Esophagus (tissue), 2 donors: ENCODE data around the gene CORO2A. TPM values are rescaled to one million over a fixed set of nuclear protein-coding genes. Genes with fewer than 3 reads are reported as not detected.
"Not testable (repeated sequence)": the region's sequence is repeated elsewhere in the genome, so short reads cannot be mapped to it uniquely, and the experiment has no call there.

Source experiments
- H3K27ac ChIP-seq, 2 donors: one replicate each; pipeline ENCODE4 v1.5.1; 2013; ENCODE audit warnings: low read depth in 2 of 2, mild to moderate bottlenecking in 2 of 2, inconsistent platforms in 1 of 2, low read length in 1 of 2, moderate library complexity in 1 of 2
- H3K27me3 ChIP-seq, 2 donors: one replicate each; pipeline ENCODE4 v1.6.1; 2013; ENCODE audit warnings: low read length in 2 of 2, control low read depth in 1 of 2, mild to moderate bottlenecking in 1 of 2; ENCODE audit not compliant: insufficient read depth in 2 of 2, control insufficient read depth in 1 of 2
- H3K36me3 ChIP-seq, 2 donors: one replicate each; pipeline ENCODE4 v1.6.1; 2013; ENCODE audit warnings: low read length in 1 of 2; ENCODE audit not compliant: control insufficient read depth in 2 of 2, insufficient read depth in 2 of 2
- H3K4me1 ChIP-seq, 2 donors: one replicate each; pipeline ENCODE4 v1.6.1; 2013; ENCODE audit warnings: low read length in 1 of 2; ENCODE audit not compliant: control insufficient read depth in 2 of 2, insufficient read depth in 2 of 2
- H3K4me3 ChIP-seq, 2 donors: one replicate each; pipeline ENCODE4 v1.5.1; 2013; ENCODE audit warnings: low read length in 2 of 2, mild to moderate bottlenecking in 2 of 2, low read depth in 1 of 2, moderate library complexity in 1 of 2
- H3K9me3 ChIP-seq, 2 donors: one replicate each; pipeline ENCODE4 v1.6.1; 2013; ENCODE audit warnings: mild to moderate bottlenecking in 2 of 2, low read depth in 1 of 2, low read length in 1 of 2, moderate library complexity in 1 of 2; ENCODE audit not compliant: control insufficient read depth in 2 of 2, insufficient read depth in 1 of 2
- WGBS, 2 donors: extraction: QIAGEN DNeasy Blood & Tissue Kit; methylation state at CpG; one replicate each; pipeline ENCODE4 v1.1.7; 2013; 5-methylcytosine and 5-hydroxymethylcytosine counted together
- polyA plus RNA-seq, 2 donors: library from polyadenylated mRNA; stranded (reverse); fragments of 200-250 nt; gene quantifications; one replicate each; pipeline ENCODE4 v1.2.3, GENCODE V29; 2013
- donor health status: healthy with polysubstance abuse.
- donor health status: Bipolar disorder and iron deficiency.

The CORO2A gene
- polyA plus RNA-seq, 2 donors = 7.1 to 9.0 TPM

- Histone ChIP-seq H3K9me3 (no peaks in the 10 kb centered on the region), H3K27me3 (no peaks in the 10 kb centered on the region), H3K4me3 (no peak overlapping the region), H3K27ac (no peak overlapping the region), H3K36me3 (peaks cover 0 to 3% of the 10 kb centered on the region in 2 donors), H3K4me1 (no peaks in the 10 kb centered on the region)
- WGBS, 2 donors = 87 to 88% methylated on average over 16 of the region's 16 CpGs
Measured at GRCh38 chr9:98178874-98179850, 13.3 kb downstream of the CORO2A start.

GRCh38 chr9:98176391-98177259 lies 15.8 kb downstream of the CORO2A start:
- no peak overlapping the region for H3K4me3 ChIP-seq
- H3K27ac ChIP-seq = no peak overlapping the region
- no peaks in the 10 kb centered on the region for H3K9me3 ChIP-seq
- H3K36me3 ChIP-seq = peaks cover 0 to 3% of the 10 kb centered on the region in 2 donors
- no peaks in the 10 kb centered on the region for H3K27me3 ChIP-seq
- H3K4me1 ChIP-seq = no peaks in the 10 kb centered on the region
- WGBS, 2 donors = 77 to 78% methylated on average over 9 of the region's 9 CpGs

- no peak overlapping the region for H3K27ac ChIP-seq
Measured at GRCh38 chr9:98175762-98176161, 16.7 kb downstream of the CORO2A start.

GRCh38 chr9:98175028-98175569 lies 17.3 kb downstream of the CORO2A start:
- Histone ChIP-seq H3K27me3 (no peaks in the 10 kb centered on the region), H3K36me3 (peaks cover 0 to 3% of the 10 kb centered on the region in 2 donors), H3K4me3 (no peak overlapping the region), H3K4me1 (no peaks in the 10 kb centered on the region), H3K9me3 (no peaks in the 10 kb centered on the region), H3K27ac (peak overlapping the region in 1 of 2 donors; percentile 42)
- 58 to 67% methylated on average over 6 of the region's 6 CpGs for WGBS, 2 donors

More at GRCh38 chr9:98175762-98176161, 16.7 kb downstream of the CORO2A start:
- 92 to 95% methylated on average over 3 of the region's 3 CpGs for WGBS, 2 donors
- H3K9me3 ChIP-seq = no peaks in the 10 kb centered on the region
- no peak overlapping the region for H3K4me3 ChIP-seq
- H3K36me3 ChIP-seq = peaks cover 0 to 3% of the 10 kb centered on the region in 2 donors
- H3K27me3 ChIP-seq = no peaks in the 10 kb centered on the region
- no peaks in the 10 kb centered on the region for H3K4me1 ChIP-seq

- H3K4me3 ChIP-seq, H3K27ac ChIP-seq, H3K4me1 ChIP-seq, H3K27me3 ChIP-seq, H3K9me3 ChIP-seq, H3K36me3 ChIP-seq: not testable (repeated sequence)
- 54 to 67% methylated on average over 5 of the region's 5 CpGs for WGBS, 2 donors
Measured at GRCh38 chr9:98174502-98174918, 17.9 kb downstream of the CORO2A start.

- no peaks in the 10 kb centered on the region for H3K4me1 ChIP-seq
- no peaks in the 10 kb centered on the region for H3K36me3 ChIP-seq
- no peaks in the 10 kb centered on the region for H3K27me3 ChIP-seq
- no peak overlapping the region for H3K4me3 ChIP-seq
- H3K9me3 ChIP-seq = no peaks in the 10 kb centered on the region
- H3K27ac ChIP-seq = no peak overlapping the region
- 83 to 88% methylated on average over 16 of the region's 16 CpGs for WGBS, 2 donors
Measured at GRCh38 chr9:98173181-98173580, 19.3 kb downstream of the CORO2A start.

- H3K9me3 ChIP-seq = no peaks in the 10 kb centered on the region
- H3K4me1 ChIP-seq = no peaks in the 10 kb centered on the region
- no peaks in the 10 kb centered on the region for H3K36me3 ChIP-seq
- H3K27ac ChIP-seq = no peak overlapping the region
- H3K27me3 ChIP-seq = no peaks in the 10 kb centered on the region
- no peak overlapping the region for H3K4me3 ChIP-seq
- 67 to 85% methylated on average over 3 of the region's 3 CpGs for WGBS, 2 donors
Measured at GRCh38 chr9:98172604-98173003, 19.8 kb downstream of the CORO2A start.

GRCh38 chr9:98171176-98171925 lies 21.1 kb downstream of the CORO2A start:
- H3K27ac ChIP-seq = no peak overlapping the region

More at GRCh38 chr9:98171176-98171925, 21.1 kb downstream of the CORO2A start:
- H3K9me3 ChIP-seq = no peaks in the 10 kb centered on the region
- no peaks in the 10 kb centered on the region for H3K4me1 ChIP-seq
- H3K36me3 ChIP-seq = no peaks in the 10 kb centered on the region
- H3K4me3 ChIP-seq = no peak overlapping the region
- 66 to 72% methylated on average over 15 to 16 of the region's 16 CpGs for WGBS, 2 donors
- no peaks in the 10 kb centered on the region for H3K27me3 ChIP-seq
